H1 (cell line): ENCODE results near the gene MORF4L1. TPM values are rescaled to one million over a fixed set of nuclear protein-coding genes. Genes with fewer than 3 reads are reported as not detected.

Experiments
- KDM5A ChIP-seq: fragments of 200-600 bp; IDR thresholded peaks from 2 replicates; pipeline ENCODE4 v1.7.1; 2012; ENCODE audit warnings: mild to moderate bottlenecking, low read length, inconsistent platforms, mixed read lengths
- SAP30 ChIP-seq: fragments of 300-600 bp; sonication (generic); IDR thresholded peaks from 2 replicates; pipeline ENCODE4 v1.7.1; 2012; ENCODE audit warnings: low read length, moderate library complexity, mild to moderate bottlenecking, inconsistent platforms; ENCODE audit not compliant: insufficient read depth, insufficient replicate concordance
- SUZ12 ChIP-seq: fragments of 200-600 bp; sonication (generic); IDR thresholded peaks from 2 replicates; pipeline ENCODE4 v1.6.1; 2012; ENCODE audit warnings: mild to moderate bottlenecking, inconsistent platforms, low read length, moderate library complexity, mixed read lengths
- polyA plus RNA-seq, 7 experiments: library from polyadenylated mRNA; depleted of rRNA in 3 of 7; stranded (reverse) in 5 of 7; unstranded in 2 of 7; fragments of >200 nt in 5 of 7; fragments of 200-250 nt in 2 of 7; gene quantifications; 1 replicate in 5 of 7; 2 replicates in 1 of 7; 4 replicates in 1 of 7; pipeline versions ENCODE4 v1.2.1 to v1.2.3, GENCODE V29; 2011 to 2013; ENCODE audit warnings: missing spikeins in 2 of 7, mixed read lengths in 2 of 7
- total RNA-seq: library from RNA; stranded (reverse); fragmentation: NEBNext Ultra II Directional; extraction: Animal tissue kit (Norgen Biotek cat#: 25700); gene quantifications from 2 replicates; pipeline ENCODE4 v1.2.1, GENCODE V29; 2021

The MORF4L1 gene
- total and polyA plus RNA-seq, 2 of the 8 experiments (the other 6 are each of a cell fraction or from before 2014, with no cell fraction given) = 260 to 533 TPM

- TF ChIP-seq SUZ12 (no peak), SAP30 (no peak), KDM5A (no peak)
These were observed 39.6 kb downstream of the MORF4L1 start (continued) for GRCh38 chr15:78912316-78912715.
